ENCODE measurements around the gene MPHOSPH10. TPM values are rescaled to one million over a fixed set of nuclear protein-coding genes. Genes with fewer than 3 reads are reported as not detected.

MPHOSPH10 gene
- total RNA-seq, 1 donor from 2014 or later: 21.6 TPM

GRCh38 chr2:71122387-71123298 lies 7.8 kb upstream of the MPHOSPH10 start:
- no peaks in the 10 kb centered on the region for H3K9me3 ChIP-seq
- no peak overlapping the region for H3K4me3 ChIP-seq
- H3K27ac ChIP-seq: no peak overlapping the region
- no peak for DNase-seq (ENCODE audit: extremely low spot score in 2 of 2)
- H3K4me1 ChIP-seq: peaks cover 23% of the 10 kb centered on the region
- H3K36me3 ChIP-seq: peaks cover 0 to 21% of the 10 kb centered on the region in 2 donors
- intact Hi-C loops (cut with DNase I): no loop called here
- TF ChIP-seq POLR2A (IDR thresholded peaks at IDR 0.05): no peak
- TF ChIP-seq CTCF (IDR thresholded peaks at IDR 0.05): no peak
- no peak for TF ChIP-seq POLR2AphosphoS5 (IDR thresholded peaks at IDR 0.05; ENCODE audit: insufficient read depth in 1 of 2, low read depth in 1 of 2)
- H3K27me3 ChIP-seq: no peaks in the 10 kb centered on the region

DNA sequence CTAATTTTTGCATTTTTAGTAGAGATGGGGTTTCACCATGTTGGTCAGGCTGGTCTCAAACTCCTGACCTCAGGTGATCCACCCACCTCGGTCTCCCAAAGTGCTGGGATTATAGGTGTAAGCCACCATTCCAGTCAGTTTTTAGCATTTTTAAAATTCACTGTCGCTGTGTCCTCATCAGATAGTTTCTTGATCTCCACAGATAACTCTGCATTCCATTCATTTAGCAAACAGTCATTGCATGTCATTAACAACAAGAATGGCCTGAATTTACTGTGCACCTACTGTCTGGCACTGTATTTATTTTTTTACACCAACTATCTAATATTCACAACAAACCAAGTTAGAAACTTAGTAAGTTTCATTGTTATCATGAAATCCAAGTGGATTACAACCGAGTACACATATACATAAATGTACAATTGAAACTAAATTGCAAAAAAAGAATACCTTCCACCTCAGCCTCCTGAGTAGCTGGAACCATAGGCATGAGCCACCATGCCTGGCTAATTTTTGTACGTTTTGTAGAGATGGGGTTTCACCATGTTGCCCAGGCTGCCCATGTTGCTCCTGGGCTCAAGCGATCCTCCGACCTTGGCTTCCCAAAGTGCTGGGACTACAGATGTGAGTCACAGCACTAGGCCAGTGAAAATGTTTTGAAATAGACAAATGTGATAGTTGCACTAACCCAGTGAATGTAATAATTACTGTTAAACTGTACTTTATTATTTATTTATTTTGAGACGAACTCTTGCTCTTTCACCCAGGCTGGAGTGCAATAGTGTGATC lies 4.7 kb upstream of the MPHOSPH10 start:
- Histone ChIP-seq H3K36me3 (peaks cover 0 to 11% of the 10 kb centered on the region in 2 donors), H3K4me3 (no peak overlapping the region), H3K9me3 (no peaks in the 10 kb centered on the region), H3K27me3 (no peaks in the 10 kb centered on the region), H3K4me1 (peaks cover 36% of the 10 kb centered on the region), H3K27ac (no peak overlapping the region)
- intact Hi-C loops (cut with DNase I): no loop called here
- DNase-seq (ENCODE audit: extremely low spot score in 2 of 2): no peak
- TF ChIP-seq POLR2A (IDR thresholded peaks at IDR 0.05) (no peak), CTCF (IDR thresholded peaks at IDR 0.05) (no peak)

DNA sequence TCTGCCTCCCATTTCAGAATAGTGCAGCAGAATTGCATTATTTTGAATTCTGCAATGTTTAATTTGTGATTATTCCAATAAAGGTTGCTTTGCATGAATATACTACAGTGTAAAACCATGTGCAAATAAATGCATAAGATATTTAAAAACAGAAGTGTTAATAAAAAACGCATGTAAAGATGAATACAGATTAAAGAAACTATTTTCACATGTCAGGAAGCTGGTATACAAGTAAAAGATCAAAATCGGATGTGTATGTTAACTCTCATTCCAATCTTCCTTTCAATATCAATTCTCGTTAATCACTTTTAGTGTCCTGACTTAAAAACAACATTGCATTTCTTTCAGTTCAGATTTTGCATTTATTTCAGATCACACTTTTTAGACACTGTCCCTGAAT lies 3.5 kb upstream of the MPHOSPH10 start:
- no peak overlapping the region for H3K4me3 ChIP-seq
- TF ChIP-seq POLR2AphosphoS5 (IDR thresholded peaks at IDR 0.05; ENCODE audit: insufficient read depth in 1 of 2, low read depth in 1 of 2) (no peak), POLR2A (IDR thresholded peaks at IDR 0.05) (no peak), CTCF (IDR thresholded peaks at IDR 0.05) (no peak)
- no peak overlapping the region for H3K27ac ChIP-seq
- H3K9me3 ChIP-seq: no peaks in the 10 kb centered on the region
- peaks cover 40% of the 10 kb centered on the region for H3K4me1 ChIP-seq
- intact Hi-C loops (cut with DNase I): no loop called here
- H3K36me3 ChIP-seq: no peaks in the 10 kb centered on the region
- DNase-seq (ENCODE audit: extremely low spot score in 2 of 2): no peak
- H3K27me3 ChIP-seq: no peaks in the 10 kb centered on the region

DNA sequence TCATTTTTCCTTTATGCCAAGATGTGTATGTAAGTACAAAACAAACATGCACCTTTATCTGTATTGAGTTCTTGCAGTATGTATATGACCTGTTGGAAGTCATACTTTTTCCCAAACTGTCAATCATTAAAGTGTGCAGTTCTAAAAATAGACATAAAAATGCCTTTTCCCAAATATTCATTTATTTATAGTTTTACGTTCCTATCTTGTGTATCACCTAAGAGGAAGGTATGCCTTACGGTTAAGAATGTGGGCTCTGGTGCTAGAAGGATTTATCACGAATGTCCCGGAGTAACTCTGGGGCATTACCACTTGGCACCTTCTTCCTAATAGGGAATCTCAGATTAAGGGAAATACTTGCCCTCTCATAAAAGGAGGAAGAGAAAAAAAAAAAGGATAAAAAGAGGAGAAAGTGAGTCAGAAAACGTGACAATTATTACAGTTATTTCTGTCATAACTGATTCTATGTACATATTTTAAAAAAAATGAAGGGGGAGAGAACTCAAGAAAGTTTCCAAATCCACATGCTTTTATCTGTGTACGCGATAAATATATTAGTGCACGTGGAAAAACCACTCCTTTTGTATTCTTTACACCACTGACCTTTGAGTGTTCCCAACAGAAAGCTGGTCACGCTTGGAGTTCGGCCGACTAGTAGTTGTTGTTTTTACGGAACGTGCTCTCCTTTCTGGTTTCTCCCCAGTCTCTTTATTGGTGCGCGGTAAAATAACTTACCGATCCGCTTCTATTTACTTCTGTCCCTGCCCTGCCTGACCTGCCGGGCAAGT lies 1.1 kb upstream of the MPHOSPH10 start:
- Histone ChIP-seq H3K27me3 (no peaks in the 10 kb centered on the region), H3K4me1 (peaks cover 48% of the 10 kb centered on the region), H3K36me3 (peaks cover 0 to 4% of the 10 kb centered on the region in 2 donors), H3K4me3 (peak overlapping the region; percentile 86 to 93), H3K9me3 (no peaks in the 10 kb centered on the region), H3K27ac (peak overlapping the region; percentile 84)
- TF ChIP-seq POLR2A (IDR thresholded peaks at IDR 0.05): no peak
- TF ChIP-seq POLR2AphosphoS5 (IDR thresholded peaks at IDR 0.05; ENCODE audit: insufficient read depth in 1 of 2, low read depth in 1 of 2): no peak
- TF ChIP-seq CTCF (IDR thresholded peaks at IDR 0.05): no peak
- intact Hi-C loops (cut with DNase I): no loop called here
- DNase-seq (ENCODE audit: extremely low spot score in 2 of 2): no peak

All from vagina (tissue), 2 donors.